Left hindlimb (tissue), 1 donor: Measurements from ENCODE around the gene CDK17.
"Not testable (repeated sequence)": the region's sequence is repeated elsewhere in the genome, so short reads cannot be mapped to it uniquely, and the experiment has no call there.

Experiments used
- DNase-seq: peaks from one replicate; pipeline ENCODE4 v3.0.0-alpha.2; 2018

Gene CDK17

DNA sequence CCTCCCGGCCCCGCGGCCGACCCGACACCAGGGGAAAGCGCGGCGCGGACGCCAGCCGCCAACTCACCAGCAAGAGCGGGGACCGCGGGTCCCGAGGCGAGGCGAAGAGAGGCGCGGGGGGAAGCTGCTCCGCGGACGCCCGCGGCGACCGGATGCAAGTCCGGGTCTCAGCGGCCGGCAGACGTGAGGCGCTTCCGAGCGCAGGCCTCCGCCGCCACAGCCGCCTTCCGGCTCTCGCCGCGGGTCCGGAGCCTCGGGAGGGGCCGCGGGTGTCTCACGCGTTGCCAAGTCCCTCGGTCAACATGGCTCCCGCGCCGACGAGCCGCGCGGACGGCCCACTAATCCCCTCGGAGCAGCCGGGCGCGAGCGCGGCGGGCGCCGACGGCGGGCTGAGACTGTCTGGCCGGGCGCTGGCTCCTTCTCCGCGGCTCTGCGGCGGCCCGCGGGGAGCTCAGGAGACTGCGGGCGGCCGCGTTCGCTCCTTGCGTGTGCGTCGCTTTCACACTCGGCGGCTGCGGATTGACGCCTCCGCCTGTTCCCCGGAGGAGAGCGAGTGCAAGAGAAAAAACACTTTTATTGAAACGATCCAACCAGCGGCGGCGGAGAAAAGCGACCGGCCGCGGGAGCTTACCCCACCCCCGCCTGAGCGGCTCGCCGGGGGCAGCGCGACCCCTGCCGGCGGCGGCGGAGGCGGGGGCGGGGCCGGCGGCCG lies at the start of gene CDK17:
Gene CDK17 (minus strand): TSS at position 521 of the 712 bp plus-strand sequence. CDS start 65,603 bp downstream, outside the sequence.
- peak; percentile 91 for DNase-seq

DNA sequence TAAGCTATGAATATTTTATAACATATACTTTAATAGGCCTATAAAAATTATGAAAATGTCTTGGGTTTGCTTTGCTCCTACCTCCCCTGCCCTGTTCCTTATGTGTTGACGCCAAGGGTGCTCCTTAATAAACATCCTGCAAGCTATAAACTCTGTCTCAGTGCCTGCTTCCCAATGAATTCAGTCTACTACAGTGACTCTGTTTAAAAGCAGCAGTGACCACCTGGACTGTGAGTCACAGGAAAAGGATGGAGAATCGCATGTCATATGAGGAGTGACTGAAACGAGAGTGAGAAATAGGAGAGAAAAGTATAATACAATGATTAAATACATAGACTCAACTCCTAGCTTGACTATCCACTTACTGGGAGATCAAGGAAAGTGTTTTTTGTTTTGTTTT lies 48.1 kb upstream of the CDK17 start:
- no peak for DNase-seq

GRCh38 chr12:96447256-96447655 lies 47.0 kb upstream of the CDK17 start:
- DNase-seq, result no peak

DNA sequence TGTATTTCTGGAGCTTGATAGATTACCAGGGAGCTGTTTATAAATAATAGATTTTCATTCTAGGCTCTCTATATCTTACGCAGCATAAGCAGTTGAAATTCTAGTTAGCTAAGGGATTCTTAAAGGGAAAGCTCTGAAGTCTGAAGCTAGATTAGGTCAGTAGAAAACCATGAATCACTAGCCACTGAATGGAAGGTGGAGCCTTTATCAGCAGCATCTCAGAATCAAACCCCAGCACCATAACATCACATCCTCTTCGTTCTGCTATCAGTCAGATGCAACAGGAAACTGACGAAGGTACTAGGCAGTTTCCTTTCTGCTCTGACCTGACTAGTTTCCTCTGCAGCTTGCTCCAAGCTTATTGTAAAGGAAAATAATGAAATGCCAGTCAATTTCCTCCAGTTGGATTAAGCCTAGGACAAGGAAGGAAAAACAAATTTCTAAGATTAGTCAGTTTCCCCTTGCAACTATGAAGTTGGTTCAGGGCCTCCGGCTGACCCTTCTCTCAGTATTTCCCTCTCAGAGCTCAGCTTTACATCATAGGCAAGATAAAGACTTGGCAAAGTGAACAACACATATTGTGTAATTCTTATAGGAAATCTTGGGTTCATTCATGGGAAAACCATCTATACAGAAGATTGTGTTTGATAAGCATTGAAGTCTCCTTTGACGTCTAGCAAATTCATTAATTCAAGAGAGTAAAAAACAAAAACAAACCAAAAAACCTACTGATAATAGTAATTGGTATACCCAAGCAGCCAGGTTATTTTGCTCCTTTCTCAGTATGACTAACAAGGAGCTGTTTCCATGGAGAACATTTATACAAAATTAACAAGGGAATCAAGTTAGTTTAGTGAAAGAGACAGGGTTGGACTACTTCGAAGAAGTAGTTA lies 45.7 kb upstream of the CDK17 start:
- no peak for DNase-seq

- DNase-seq, result no peak
These were observed 44.2 kb upstream of the CDK17 start for GRCh38 chr12:96444399-96444798.

DNA sequence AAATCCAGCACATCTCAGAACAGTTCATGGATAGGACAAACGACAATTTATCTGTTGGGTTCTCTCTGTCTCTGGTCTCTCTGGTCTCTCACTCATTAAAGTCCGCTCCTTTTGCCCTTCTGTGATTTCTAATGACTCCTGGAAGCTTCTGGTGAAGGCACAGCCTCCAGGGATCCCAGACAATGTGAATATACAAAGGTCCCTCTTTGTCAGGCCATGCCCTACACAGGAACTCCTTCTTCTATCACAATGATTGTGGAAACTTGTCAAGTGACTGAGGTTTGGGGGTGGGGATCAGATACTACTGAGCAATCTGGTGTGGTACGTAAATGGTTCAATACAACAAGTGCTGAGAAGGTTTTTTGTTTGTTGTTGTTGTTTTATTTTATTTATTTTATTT lies 42.7 kb upstream of the CDK17 start:
- DNase-seq, result no peak

- no peak for DNase-seq
These were observed 41.6 kb upstream of the CDK17 start for GRCh38 chr12:96441816-96442215.

DNA sequence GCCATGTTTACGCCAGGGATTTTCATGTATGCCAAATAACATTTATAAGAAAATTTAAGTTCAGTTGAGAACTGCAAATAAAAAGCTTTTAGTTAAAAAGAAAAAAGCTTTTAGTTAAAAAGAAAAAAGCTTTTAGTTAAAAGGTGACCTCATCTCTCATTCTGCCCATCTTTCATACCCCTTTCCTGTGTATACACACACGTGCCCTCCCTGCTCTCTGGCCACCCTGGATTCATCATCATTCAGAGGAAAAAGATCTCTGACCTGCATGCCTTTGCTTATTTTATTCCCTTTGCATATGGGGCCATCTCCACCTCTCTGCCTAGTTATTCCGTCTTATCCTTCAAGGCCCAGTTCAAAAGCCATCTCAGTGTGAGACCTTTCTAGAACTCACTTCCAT lies 38.1 kb upstream of the CDK17 start:
- no peak for DNase-seq

GRCh38 chr12:96437171-96437445 lies 36.9 kb upstream of the CDK17 start:
- no peak for DNase-seq

- DNase-seq, result no peak
These were observed 36.3 kb upstream of the CDK17 start for GRCh38 chr12:96436366-96437170.

DNA sequence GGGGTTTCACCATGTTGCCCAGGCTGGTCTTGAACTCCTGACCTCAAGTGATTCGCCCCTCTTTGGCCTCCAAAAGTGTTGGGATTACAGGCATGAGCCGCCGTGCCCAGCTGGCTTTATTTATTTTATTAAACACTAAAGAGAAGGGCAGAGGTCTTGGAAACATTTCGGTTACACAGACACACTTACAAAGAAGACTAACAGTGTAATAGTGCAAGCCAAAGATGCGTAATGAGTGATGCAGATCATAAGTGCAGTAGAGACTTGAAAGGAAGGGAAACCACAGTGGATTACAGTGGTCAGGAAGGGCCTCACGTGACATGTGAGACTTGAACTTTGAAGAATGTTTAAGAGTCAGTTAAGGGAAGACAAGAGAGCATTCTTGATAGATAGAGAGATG lies 33.9 kb upstream of the CDK17 start:
- DNase-seq, result no peak

DNA sequence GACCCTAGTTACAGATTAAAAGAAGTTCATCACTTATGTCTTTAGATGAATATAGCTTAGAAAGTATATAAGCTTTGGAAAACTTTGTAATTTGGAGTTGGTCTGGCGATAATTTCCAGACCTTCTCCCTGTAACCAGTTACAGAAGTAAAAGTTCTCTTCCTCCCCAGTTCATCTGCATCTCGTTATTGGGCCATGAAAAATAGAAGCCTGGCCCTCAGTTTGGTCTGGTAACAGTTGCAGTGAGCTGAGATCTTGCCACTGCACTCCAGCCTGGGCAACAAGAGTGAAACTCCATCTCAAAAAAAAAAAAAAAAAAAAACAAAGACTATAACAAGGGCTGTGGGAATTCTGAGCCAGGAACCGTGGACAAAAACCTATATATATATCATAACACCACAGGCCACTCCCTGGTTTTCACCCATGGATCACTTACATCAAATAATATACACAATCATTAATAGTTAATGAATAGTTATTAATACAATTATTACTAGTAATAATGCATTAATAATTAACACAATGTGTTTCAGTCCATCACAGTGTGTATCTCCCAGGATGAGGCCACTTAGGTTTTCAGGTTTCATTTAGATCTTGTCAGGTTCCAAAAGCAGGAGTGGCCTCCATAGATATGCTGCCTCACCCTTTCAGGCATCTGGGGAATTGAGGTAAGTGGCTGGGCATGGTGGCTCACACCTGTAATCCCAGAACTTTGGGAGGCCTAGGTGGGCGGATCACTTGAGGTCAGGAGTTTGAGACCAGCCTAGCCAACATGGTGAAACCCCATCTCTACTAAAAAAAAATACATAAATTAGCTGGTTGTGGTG lies 32.5 kb upstream of the CDK17 start:
- not testable (repeated sequence) for DNase-seq

DNA sequence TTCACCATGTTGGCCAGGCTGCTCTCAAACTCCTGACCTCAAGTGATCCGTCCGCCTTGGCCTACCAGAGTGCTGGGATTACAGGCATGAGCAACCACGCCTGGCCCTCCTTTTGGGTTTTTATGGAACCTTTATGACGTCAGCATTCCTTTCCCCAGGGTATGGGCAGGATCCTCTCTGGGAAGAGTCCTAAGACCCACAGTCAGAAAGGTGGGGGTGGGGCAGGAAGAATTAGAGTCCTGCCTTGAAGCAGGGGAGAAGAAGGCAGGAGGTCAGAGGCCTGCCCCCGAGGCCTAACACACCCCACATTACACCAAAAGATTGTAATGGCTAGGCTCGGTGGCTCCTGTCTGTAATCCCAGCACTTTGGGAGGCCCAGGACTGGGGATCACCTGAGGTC lies 30.8 kb upstream of the CDK17 start:
- no peak for DNase-seq

DNA sequence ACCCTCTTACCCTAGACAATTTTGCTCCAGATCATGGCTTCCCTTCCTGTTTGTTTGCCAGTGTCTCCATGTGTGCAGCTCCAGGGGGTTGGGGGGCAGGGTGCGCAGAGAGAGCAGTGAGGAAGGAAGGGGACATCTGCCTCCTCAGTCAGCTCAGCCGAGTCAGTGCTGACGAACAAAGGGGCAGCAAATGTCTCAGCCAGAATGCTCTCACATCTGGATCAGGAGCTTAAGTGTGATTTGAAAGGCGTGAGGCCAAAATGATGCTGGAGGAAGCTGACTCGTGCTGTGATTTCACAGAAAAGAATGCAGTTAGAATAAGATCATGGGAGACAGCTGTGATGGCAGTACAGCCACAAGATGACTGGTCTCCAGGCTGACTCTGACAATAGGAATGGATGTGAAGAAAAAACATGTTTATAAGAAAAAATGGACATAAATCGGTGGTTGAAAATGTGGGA lies 27.1 kb upstream of the CDK17 start:
- DNase-seq, result peak; percentile 82

DNA sequence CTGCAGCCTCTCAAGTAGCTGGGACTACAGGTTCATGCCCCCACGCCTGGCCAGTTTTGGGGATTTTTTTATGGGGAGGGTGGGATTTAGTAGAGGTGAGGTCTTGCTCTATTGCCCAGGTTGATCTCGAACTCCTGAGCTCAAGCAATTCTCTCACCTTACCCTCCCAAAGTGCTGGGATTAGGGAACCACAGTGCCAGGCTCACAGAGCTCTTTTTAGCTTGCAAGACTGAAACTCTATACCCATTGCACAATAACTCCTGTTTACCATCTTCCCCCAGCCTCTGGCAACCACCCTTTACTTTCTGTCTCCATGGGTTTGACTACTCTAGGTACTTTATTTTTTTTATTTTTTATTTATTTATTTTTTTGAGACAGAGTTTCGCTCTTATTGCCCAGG lies 25.7 kb upstream of the CDK17 start:
- no peak for DNase-seq

DNA sequence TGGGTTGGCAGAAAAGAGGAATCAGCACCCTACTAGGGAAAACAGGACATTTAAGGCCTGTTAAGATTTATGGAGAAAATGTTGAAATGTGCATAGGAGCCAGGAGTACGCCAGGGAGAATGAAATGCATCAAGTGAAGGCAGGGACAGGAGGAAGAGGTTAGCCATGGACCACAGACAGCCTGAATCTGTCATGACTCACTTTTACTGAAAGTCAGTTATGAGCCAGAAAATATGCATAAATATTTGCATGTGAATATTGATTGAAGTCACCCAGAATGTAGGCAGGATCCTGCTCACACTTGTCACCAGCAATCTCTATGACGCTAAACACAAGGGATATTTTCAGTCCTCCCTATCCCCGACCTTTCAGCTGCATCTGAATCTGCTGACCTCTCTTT lies 25.1 kb upstream of the CDK17 start:
- DNase-seq, result no peak

DNA sequence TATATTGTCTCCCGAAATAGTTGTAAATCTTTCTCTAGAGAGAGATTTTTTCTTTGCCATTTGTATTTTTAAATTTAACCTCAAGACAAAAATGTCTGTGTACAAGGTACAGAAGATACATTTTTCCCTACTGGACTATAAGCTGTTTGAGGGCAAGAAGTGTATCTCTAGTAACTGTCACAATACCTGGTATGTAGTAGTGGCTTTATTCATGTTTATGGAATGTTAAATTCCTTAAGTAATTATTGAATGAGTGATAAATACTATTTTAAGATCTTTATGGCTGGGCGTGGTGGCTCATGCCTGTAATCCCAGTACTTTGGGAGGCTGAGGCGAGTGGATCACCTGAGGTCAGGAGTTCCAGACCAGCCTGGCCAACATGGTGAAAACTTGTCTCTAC lies 24.4 kb upstream of the CDK17 start:
- no peak for DNase-seq

GRCh38 chr12:96422192-96422591 lies 22.0 kb upstream of the CDK17 start:
- DNase-seq, result no peak

DNA sequence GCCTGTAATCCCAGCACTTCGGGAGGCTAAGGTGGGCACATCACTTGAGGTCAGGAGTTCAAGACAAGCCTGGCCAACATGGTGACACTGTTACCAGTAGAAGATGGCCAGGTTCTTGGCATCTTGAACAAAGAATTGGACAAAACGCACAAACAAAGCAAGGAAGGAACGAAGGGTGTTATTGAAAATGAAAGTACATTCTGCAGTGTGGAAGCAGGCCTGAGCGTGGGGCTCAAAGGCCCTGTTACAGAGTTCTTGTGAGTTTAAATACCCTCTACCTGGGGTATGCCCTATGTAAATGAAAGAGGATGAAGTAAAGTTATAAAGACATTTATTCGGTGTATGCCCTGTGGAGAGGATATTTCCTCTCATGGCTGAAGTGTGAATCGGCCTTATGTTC lies 20.8 kb upstream of the CDK17 start:
- DNase-seq, result no peak

GRCh38 chr12:96420277-96420835 lies 20.1 kb upstream of the CDK17 start:
- DNase-seq, result no peak

DNA sequence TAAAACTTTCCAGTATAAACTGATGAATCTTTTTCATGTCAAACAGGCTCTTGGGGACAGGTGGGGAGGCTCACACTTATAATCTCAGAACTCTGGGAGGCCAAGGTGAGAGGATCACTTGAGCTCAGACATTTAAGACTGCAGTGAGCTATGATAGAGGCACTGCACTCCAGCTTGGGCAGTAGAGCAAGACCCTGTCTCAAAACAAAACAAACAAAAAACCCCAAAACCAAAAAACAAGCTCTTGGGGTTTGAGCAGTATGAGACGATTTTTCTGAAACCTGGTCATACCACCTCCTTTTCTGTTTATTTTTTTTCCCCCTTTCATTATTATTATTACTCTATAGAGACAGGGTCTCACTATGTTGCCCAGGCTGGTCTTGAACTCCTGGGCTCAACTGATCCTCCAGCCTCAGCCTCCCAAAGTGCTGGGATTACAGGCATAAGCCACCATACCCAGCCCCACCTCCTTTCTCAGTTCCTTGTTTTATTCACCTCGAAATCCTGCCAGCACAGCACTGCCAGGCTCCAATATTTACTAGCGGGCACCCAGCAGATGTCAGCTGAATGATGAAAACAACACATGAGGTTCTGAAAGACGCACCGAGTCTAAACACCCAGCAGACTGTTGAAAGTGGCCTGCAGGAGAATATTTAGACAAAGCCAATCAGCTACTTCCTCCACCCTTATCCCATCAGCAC lies 19.5 kb upstream of the CDK17 start:
- no peak for DNase-seq

GRCh38 chr12:96417688-96418087 lies 17.4 kb upstream of the CDK17 start:
- DNase-seq, result not testable (repeated sequence)
